ENCODE data around the gene PLA2G6. TPM values are rescaled to one million over a fixed set of nuclear protein-coding genes. Genes with fewer than 3 reads are reported as not detected.

PLA2G6 gene
- total RNA-seq, 1 donor from 2014 or later, result 15.8 TPM

DNA sequence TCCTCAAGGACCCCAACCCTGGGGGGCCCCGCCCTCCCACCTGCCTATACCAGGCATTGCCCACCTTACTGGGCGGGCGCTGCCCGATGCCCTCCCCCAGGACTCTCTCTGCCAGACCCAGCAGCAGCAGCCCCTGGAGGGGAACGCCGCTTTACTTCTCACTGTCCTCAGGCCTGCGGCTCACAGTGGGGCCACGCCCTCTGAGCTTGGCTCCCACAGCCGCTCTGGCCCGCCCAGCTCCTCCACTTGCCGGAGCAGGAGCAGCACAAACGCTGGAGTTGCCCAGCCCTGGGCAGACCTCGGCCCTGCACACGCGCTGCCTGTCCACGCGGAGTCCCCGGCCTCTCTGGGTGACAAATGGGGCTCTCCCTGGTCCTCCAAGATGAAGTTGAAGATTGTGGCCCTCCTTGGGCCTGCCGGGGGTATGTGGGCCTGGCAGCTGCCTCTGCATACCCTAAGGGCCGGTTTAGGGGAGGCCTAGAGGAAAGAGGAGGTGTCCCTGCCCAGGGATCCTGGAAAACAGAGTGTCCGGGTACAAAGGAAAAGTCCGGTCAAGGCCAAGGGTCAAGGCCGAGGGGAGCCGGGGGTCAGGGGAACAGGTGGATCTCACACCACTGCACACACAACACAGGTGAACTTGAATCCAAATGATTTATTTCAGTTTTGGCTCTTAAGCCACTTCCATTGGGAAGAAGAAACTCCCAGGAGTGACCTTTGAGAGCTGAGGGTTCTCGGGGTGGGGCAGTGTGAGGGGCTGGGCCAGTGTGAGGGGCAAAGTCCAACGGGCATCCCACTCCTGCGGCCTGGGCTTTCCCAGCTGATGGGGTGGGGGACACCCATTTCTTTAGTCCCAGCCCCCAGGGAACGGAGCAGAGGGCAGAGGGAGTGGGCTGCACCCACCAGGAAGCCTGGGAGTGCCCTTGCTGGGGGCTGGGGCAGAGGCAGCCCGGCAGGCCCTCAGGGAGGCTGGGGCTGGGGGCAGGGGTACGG, 70.5 kb downstream of the PLA2G6 start:
- DNase-seq, result no peak

- no peak for DNase-seq
Measured at GRCh38 chr22:38110008-38110862, 71.4 kb downstream of the PLA2G6 start, which contains the start of gene BAIAP2L2. BAIAP2L2 (minus strand) TSS chr22:38110684; CDS start chr22:38110525, 159 bp downstream.

DNA sequence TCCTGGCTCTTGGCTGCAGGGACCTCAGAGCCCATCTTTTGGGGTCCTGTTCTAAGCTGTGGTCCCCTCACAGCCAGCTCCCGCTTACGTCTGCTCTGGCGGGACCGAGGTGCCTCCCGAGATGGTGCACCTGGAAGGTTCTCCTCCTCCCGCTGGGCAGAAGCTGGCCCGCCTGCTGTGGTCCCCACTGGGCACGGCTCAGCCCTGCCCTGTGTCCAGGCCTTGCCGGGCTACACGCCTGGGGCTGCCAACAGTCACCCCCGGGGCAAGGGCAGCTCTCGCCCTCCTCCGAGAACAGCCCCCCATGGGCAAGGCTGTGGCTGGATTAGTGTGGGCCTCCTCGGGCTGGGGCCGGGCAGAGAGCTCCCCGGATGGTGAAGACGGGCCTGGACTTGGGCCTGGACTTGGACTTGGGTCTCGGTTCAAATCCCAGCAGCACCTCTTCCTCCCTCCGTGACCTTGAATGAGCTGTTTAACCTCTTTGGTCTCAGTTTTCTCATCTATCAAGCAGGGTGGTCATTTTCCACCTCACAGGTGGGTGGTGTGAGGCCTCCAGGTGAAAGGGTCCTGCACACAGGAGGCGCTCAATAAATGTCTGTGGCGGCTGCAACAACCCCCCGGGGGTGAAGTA, 72.1 kb downstream of the PLA2G6 start:
- no peak for DNase-seq

DNA sequence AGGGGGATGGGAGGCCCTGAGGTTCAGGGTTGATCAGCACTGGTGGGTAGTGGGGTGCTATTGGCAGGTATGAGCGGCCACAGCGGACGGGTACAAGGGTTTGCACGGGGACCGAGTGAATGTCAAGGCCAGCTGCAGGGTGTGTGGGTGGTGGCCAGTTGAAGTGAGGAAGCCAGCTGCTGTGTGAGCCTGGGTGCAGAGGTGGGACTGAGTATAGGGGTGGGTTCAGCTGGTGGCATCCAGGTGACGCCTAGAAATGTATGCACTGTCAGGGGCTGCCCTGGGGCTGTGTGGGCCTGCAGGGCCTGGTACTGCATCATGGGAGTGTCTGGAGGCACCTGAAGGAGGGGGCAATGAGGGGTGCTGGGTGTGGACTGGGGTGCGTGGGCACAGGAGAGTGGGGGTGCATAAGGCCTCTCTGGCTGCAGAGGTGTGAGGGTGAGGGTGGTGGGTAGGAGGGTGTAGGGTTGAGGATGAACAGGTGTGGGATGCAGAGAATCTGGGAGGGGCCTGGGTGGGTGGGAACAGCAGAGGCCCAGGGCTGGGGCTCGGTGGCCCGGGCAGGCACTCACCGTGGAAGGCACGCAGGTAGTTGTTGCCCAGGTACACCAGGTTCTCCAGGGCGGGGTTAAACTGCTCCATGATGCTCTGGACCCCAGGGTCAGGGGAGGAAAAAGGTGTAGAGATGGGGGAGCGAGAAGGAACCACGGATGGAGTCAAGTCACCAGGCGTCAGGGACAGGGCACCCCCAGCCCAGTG, 72.9 kb downstream of the PLA2G6 start:
- DNase-seq, result no peak

- DNase-seq, result no peak
Measured at GRCh38 chr22:38107692-38108515, 73.7 kb downstream of the PLA2G6 start.

- no peak for DNase-seq
Measured at GRCh38 chr22:38106814-38107578, 74.6 kb downstream of the PLA2G6 start.

- no peak for DNase-seq
Measured at GRCh38 chr22:38104084-38104483, 77.5 kb downstream of the PLA2G6 start.

GRCh38 chr22:38103641-38104040, 78.0 kb downstream of the PLA2G6 start:
- no peak for DNase-seq

- DNase-seq, result no peak
Measured at GRCh38 chr22:38098410-38099249, 83.0 kb downstream of the PLA2G6 start.

DNA sequence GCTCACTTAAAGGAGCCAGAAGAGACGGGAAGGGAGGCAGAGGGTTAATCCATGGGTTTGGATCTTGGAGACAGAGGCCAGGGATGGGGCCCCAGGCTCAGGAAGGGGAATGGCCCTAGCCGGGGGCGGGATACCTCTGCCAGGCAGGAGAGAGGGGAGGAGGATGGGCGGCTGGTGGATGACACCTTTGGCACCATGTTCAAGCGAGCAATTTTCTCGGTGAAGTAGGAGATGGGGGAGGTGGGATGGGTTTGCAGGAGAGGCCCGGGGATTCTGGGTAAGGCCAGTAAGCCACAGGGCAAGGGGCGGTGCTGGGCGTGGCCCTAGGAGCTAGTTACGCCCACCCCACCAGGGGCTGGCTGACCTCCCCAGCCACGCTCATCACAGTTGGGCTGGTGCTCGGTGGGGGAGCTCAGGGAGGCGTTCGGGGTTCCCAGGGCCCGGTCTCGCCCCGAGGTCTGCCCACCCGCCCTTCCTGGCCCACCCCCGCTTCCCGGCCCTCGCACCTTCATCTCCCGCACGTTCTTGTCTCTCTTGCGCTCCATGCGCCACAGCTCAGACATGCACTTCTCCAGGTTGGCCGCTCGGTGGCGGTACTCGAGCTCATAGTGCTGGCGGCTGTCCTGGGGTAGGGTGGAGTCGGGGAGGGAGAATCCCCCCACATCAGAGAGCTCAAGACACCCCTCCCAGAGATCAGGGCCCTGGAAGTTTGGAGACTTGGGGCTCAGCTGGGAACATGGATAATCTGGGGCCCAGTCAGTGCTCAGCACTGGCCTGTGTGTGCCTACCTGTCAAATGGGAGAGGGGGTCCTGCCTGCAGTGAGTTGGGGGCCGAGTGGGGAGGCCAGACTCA, 83.8 kb downstream of the PLA2G6 start:
- DNase-seq, result no peak

- DNase-seq, result no peak
Measured at GRCh38 chr22:38097058-38097457, 84.6 kb downstream of the PLA2G6 start.

DNA sequence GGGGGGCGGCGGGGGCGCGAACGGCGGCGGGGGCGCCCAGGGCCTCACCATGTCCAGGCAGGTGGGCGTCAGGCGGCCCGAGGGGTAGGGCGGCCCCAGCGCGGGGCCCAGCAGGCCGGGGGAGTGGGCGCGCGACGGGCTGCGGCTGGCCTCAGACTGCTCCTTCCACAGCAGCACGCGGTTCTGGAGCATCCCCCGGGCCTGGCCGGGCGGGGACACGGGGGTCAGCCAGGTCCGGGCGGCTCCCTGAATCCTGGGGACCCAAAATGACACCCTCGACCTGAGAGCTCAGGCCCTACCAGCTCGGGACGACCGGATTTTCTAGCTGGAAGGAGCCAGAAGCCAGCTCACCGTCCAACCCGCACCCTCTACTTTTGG, 92.2 kb downstream of the PLA2G6 start:
- DNase-seq, result no peak

DNA sequence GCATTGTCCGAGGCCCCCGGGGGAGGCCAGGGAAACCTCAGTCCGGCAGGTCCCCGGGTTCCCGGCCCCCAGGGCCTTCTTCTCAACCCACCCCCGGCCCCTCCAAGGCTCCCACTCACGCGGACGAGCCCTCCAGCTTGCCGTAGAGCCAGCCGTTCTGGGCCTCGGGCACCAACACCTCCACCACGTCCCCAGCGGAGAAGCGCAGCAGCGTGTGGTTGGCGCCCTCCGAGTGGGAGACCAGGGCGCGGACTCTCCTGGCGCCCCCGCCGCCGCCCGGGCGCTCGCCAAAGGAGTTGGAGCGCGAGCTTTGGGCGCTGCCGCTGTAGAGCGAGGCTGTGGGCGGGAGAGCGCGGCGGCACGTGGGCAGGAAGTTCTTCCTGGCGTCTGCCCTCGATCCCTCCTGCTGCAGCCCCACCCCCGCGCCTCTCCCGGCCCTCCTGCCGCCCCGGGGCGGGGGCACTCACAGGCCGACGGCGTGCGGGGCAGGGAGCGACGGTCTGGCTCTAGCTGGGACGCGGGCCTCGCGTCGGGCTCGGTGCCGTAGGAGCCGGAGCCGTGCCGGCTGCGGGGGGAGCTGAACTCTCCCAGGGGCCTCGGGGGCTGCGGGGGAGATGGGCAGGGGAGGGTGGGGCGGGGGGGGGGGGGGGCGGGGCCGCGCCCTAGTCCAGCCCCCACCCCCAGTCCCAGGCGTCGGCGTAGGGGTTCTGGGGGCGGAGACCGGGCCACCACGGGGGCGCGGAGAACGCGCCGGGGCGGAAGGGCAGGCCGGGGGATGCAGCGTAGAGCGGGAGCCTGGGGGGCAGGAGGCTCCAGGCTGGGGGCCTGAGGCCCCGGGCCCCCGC, 92.8 kb downstream of the PLA2G6 start:
- DNase-seq, result no peak

DNA sequence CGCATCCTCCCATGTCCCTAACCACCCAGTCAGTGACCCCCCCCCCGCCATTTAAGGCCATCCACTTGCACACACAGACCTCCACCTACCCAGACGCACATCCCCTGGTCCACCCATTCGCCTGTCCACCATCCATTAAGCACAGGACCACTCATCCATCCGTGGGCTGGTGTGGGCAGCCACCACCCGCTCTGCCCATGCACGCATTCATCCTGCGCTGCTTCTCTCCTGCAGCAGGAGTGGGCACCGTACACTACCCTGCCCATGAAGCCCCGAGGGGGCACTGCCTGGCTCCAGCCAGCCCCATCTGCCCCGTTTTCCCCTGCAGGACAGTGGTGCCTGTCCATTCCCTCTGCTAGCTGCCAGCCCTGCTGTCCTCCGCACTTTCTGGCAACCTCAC, 93.8 kb downstream of the PLA2G6 start:
- no peak for DNase-seq

DNA sequence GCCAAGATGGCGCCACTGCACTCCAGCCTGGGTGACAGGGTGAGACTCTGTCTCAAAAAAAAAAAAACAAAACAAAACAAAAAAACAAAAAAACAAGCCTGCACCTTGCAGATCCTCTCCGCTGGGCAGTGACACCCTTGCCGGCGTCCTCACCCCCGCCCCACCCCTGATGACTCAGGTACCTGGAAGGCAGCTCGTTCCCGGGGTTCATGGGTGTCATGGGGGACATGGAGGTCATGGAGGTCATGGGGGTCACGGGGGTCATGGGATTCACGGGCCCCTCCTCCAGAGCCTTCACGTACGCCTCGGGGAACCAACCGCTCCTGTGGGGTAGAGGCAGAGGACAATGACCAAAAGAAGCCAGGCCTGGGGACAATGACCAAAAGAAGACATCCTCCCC, 94.7 kb downstream of the PLA2G6 start:
- no peak for DNase-seq

- DNase-seq, result no peak
Measured at GRCh38 chr22:38086001-38086845, 95.4 kb downstream of the PLA2G6 start.
